Stimulated activated CD4-positive, alpha-beta T cell treated with anti-CD3 and anti-CD28 coated beads, Interleukin-2, amount 100 ng/mL, for 4 hours (primary cell): ENCODE results near the gene ZNF423.

Source experiments
- DNase-seq: peaks from one replicate; pipeline ENCODE4 v3.0.0-alpha.2; 2020; ENCODE audit warnings: low read depth

Gene ZNF423

GRCh38 chr16:49600536-49600935 is 255.4 kb downstream of the ZNF423 start:
- DNase-seq = no peak

- no peak for DNase-seq
Observed at GRCh38 chr16:49599704-49600103, 256.2 kb downstream of the ZNF423 start.

GRCh38 chr16:49599281-49599680 is 256.6 kb downstream of the ZNF423 start:
- no peak for DNase-seq

GRCh38 chr16:49598383-49599170 is 257.3 kb downstream of the ZNF423 start:
- no peak for DNase-seq

- no peak for DNase-seq
Observed at GRCh38 chr16:49597796-49598195, 258.1 kb downstream of the ZNF423 start.

- DNase-seq = no peak
Observed at GRCh38 chr16:49596648-49597291, 259.1 kb downstream of the ZNF423 start.

- DNase-seq = no peak
Observed at GRCh38 chr16:49596068-49596467, 259.8 kb downstream of the ZNF423 start.

GRCh38 chr16:49594685-49595498 is 261.0 kb downstream of the ZNF423 start:
- no peak for DNase-seq

GRCh38 chr16:49594153-49594552 is 261.8 kb downstream of the ZNF423 start:
- DNase-seq = no peak

GRCh38 chr16:49593424-49594040 is 262.4 kb downstream of the ZNF423 start:
- no peak for DNase-seq

- peak; percentile 3 for DNase-seq
Observed at GRCh38 chr16:49592546-49593423, 263.1 kb downstream of the ZNF423 start.

- DNase-seq = no peak
Observed at GRCh38 chr16:49590166-49590871, 265.6 kb downstream of the ZNF423 start.

- no peak for DNase-seq
Observed at GRCh38 chr16:49589544-49590031, 266.3 kb downstream of the ZNF423 start.

- no peak for DNase-seq
Observed at GRCh38 chr16:49588729-49589384, 267.1 kb downstream of the ZNF423 start.

GRCh38 chr16:49588026-49588425 is 267.9 kb downstream of the ZNF423 start:
- no peak for DNase-seq

- no peak for DNase-seq
Observed at GRCh38 chr16:49587511-49587910, 268.4 kb downstream of the ZNF423 start.

GRCh38 chr16:49586466-49587450 is 269.2 kb downstream of the ZNF423 start:
- no peak for DNase-seq

GRCh38 chr16:49585143-49585832 is 270.6 kb downstream of the ZNF423 start:
- DNase-seq = no peak
